ENCODE results near the gene PRM3. TPM values are rescaled to one million over a fixed set of nuclear protein-coding genes. Genes with fewer than 3 reads are reported as not detected.

Gene PRM3
- total RNA-seq, 1 donor from 2014 or later, result not detected

DNA sequence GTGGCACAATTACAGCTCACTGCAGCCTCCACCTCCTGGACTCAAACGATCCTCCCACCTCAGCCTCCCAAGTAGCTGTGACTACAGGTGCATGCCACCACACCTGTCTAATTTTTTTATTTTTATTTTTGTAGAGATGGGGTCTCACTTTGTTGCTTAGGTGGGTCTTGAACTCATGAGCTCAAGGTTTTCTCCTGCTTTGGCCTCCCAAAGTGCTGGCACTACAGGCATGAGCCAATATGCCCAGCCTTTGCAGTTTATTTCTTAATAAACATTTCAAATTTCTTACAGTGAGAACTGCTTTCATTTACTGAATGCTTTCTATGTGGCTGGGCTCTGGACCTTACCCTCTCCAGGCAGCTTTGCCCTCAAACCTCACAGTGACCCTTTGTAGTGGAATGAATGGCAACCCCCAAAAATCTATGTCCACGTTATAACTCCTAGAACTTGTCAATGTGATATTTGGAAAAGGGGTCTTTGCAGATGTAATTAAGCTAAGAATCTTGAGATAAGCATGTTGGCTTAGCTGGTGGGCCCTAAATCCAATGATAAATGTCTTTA is 2.7 kb downstream of the PRM3 start:
- Histone ChIP-seq H3K36me3 (no peaks in the 10 kb centered on the region), H3K4me1 (no peaks in the 10 kb centered on the region), H3K27ac (no peak overlapping the region), H3K4me3 (no peak overlapping the region), H3K9me3 (no peaks in the 10 kb centered on the region), H3K27me3 (no peaks in the 10 kb centered on the region)
- intact Hi-C loops (cut with DNase I), result no loop called here
- no peak for ATAC-seq
- TF ChIP-seq, protein P1, sequence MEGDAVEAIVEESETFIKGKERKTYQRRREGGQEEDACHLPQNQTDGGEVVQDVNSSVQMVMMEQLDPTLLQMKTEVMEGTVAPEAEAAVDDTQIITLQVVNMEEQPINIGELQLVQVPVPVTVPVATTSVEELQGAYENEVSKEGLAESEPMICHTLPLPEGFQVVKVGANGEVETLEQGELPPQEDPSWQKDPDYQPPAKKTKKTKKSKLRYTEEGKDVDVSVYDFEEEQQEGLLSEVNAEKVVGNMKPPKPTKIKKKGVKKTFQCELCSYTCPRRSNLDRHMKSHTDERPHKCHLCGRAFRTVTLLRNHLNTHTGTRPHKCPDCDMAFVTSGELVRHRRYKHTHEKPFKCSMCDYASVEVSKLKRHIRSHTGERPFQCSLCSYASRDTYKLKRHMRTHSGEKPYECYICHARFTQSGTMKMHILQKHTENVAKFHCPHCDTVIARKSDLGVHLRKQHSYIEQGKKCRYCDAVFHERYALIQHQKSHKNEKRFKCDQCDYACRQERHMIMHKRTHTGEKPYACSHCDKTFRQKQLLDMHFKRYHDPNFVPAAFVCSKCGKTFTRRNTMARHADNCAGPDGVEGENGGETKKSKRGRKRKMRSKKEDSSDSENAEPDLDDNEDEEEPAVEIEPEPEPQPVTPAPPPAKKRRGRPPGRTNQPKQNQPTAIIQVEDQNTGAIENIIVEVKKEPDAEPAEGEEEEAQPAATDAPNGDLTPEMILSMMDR (IDR thresholded peaks at IDR 0.05), result no peak
- no peak for DNase-seq

DNA sequence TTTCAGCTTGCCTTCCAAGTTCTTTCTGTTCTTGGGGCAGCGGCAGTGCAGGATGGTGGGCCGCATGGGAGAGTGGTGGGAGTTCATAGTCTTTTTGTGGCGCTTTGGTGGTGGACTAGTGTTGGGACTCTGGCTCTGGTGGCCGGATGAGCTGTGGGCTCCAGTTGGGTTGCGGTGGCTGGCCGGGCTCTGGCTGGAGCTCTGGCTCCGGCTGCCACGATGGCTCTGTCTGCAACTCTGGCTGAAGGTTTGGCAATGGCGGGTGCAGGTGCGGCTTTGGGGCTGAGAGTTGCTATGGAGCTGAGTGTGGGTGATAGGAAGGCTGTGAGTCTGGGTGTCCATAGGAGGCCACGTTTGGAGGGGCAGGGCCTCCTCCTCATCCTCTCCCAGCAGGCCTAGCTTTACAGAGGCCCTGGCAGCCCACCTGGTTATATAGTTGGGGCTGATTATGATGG is 4.5 kb downstream of the PRM3 start, which contains the start of gene TNP2:
Gene TNP2, minus strand, starts transcription at position 405 of the 455 bp plus-strand sequence. Its CDS starts 63 bp downstream, at position 342.
- H3K4me3 ChIP-seq, result no peak within 1 kb of the TSS
- TF ChIP-seq, protein P1 (IDR thresholded peaks at IDR 0.05), result no peak
- ATAC-seq (no peak), DNase-seq (no peak)
- no peaks in the 10 kb centered on the region for H3K9me3 ChIP-seq
- H3K27ac ChIP-seq, result no peak within 1 kb of the TSS
- no peaks in the 10 kb centered on the region for H3K36me3 ChIP-seq
- intact Hi-C loops (cut with DNase I), result no loop called here
- no peaks in the 10 kb centered on the region for H3K27me3 ChIP-seq
- H3K4me1 ChIP-seq, result no peaks in the 10 kb centered on the region

DNA sequence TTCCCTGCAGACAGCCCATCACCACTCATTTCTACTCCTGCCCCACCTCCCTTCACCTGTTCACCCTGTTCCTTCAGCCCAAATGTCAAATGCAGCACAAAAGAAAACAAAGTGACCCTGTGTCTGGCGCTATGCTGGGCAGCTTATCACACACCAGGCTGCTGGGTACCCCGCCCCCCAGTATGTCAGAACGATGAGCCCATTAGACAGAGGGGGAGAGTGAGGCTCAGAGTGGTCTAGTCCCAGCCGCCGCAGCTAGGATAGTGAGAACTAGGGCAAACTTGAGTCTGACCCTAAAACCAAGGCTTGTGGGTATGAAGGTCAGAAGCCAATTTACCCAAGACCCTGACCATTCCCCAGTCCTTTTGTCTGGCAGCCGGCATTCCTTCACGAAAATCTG is 8.3 kb downstream of the PRM3 start:
- Histone ChIP-seq H3K27ac (no peak overlapping the region), H3K4me1 (no peaks in the 10 kb centered on the region), H3K4me3 (no peak overlapping the region), H3K9me3 (no peaks in the 10 kb centered on the region), H3K27me3 (no peaks in the 10 kb centered on the region), H3K36me3 (no peaks in the 10 kb centered on the region)
- TF ChIP-seq, protein P1 (IDR thresholded peaks at IDR 0.05), result no peak
- ATAC-seq (no peak), DNase-seq (no peak)
- intact Hi-C loops (cut with DNase I), result no loop called here

DNA sequence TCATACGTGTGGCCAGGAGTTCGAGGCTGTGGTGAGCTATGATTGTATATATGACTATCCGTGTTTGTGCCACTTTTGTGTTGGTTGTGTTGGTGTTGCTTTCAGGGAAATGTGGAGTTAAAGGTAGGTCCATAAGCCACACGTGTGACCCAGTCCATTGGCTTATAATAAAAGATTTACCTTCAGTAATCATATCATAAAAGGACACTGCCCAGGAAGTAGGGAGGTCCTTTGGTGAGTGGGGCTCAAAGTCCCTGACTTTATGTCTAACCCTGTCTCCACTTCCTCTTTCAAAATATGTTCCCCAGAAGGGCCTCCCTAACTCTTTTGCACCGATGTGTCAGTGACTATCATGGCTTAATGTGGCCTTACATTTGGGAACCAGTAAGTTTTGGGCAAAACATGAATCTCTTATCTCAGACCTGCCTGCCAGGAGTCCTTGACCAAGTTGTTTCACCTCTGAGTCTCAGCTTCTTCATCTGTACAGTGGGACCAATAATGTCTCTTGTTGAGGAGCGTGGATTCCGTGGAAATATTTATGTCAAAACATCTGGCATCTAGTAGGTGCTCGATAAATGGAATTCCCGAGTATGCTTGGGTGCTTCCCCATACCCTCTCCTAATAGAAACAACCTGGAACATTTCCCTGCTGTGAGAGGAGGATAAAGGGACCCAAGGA is 9.1 kb downstream of the PRM3 start:
- no peak overlapping the region for H3K27ac ChIP-seq
- TF ChIP-seq, protein P1 (IDR thresholded peaks at IDR 0.05), result no peak
- H3K4me1 ChIP-seq, result peaks cover 3% of the 10 kb centered on the region
- no peak for ATAC-seq
- H3K9me3 ChIP-seq, result no peaks in the 10 kb centered on the region
- intact Hi-C loops (cut with DNase I), result no loop called here
- H3K36me3 ChIP-seq, result no peaks in the 10 kb centered on the region
- no peaks in the 10 kb centered on the region for H3K27me3 ChIP-seq
- H3K4me3 ChIP-seq, result no peak overlapping the region
- DNase-seq, result no peak

DNA sequence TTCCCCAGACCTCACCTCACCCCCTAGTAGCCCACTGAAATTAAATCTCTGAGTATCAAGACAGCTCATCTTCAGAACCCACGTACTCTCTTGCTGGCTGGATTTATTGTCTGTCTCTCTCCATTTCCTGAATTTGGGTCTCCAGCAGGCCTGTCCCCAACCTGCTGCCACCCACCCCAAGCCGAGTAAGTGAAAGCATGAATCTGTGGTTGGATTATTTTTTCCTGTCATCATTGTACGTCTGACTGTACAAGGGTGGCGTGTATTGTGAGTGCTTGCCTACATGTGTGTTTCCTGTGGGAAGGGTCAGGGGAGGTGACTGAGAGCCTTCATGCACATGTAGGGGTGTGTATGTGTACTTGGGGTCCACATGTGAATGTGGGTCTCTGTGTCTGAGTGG is 9.7 kb downstream of the PRM3 start:
- no peaks in the 10 kb centered on the region for H3K36me3 ChIP-seq
- TF ChIP-seq, protein P1 (IDR thresholded peaks at IDR 0.05), result no peak
- DNase-seq (no peak), ATAC-seq (no peak)
- H3K9me3 ChIP-seq, result no peaks in the 10 kb centered on the region
- peaks cover 9% of the 10 kb centered on the region for H3K4me1 ChIP-seq
- no peaks in the 10 kb centered on the region for H3K27me3 ChIP-seq
- H3K4me3 ChIP-seq, result no peak overlapping the region
- no peak overlapping the region for H3K27ac ChIP-seq
- intact Hi-C loops (cut with DNase I), result no loop called here

Measured in upper lobe of right lung (tissue), 1 donor.